ENCODE measurements around the gene SIN3B. TPM values are rescaled to one million over a fixed set of nuclear protein-coding genes. Genes with fewer than 3 reads are reported as not detected.
A peak's percentile ranks its signal among the peaks of the same experiment; 100 is the strongest.

Gene SIN3B
- total and polyA plus RNA-seq, 2 donors = 6.4 to 32.8 TPM

- no peak for DNase-seq (ENCODE audit: low read depth in 6 of 9, low spot score in 9 of 9)
- 77% methylated on average over 22 of the region's 22 CpGs for WGBS
- H3K27ac ChIP-seq (ENCODE audit: low read depth in 1 of 2, low read length in 1 of 2) = no peak overlapping the region
- no peaks in the 10 kb centered on the region for H3K36me3 ChIP-seq (ENCODE audit: control insufficient read depth in 2 of 2, insufficient read depth in 2 of 2, low read length in 1 of 2)
- H3K27me3 ChIP-seq (ENCODE audit: control insufficient read depth in 2 of 2, insufficient read depth in 1 of 2, low read length in 1 of 2) = peaks cover 0 to 24% of the 10 kb centered on the region in 2 donors
- no peaks in the 10 kb centered on the region for H3K9me3 ChIP-seq (ENCODE audit: control insufficient read depth in 2 of 2, insufficient read depth in 1 of 2, low read length in 1 of 2)
- H3K4me1 ChIP-seq (ENCODE audit: control insufficient read depth in 2 of 2, insufficient read depth in 2 of 2, low read length in 2 of 2) = peaks cover 12 to 32% of the 10 kb centered on the region in 2 donors
- no peak overlapping the region for H3K4me3 ChIP-seq (ENCODE audit: low read length in 2 of 2)
Measured at GRCh38 chr19:16889366-16889882, 60.2 kb downstream of the SIN3B start.

- WGBS = 98% methylated on average over 48 of the region's 48 CpGs
- no peaks in the 10 kb centered on the region for H3K9me3 ChIP-seq (ENCODE audit: control insufficient read depth in 2 of 2, insufficient read depth in 1 of 2, low read length in 1 of 2)
- no peak for DNase-seq (ENCODE audit: low read depth in 6 of 9, low spot score in 9 of 9)
- H3K27ac ChIP-seq (ENCODE audit: low read depth in 1 of 2, low read length in 1 of 2) = no peak overlapping the region
- H3K4me1 ChIP-seq (ENCODE audit: control insufficient read depth in 2 of 2, insufficient read depth in 2 of 2, low read length in 2 of 2) = peaks cover 12 to 32% of the 10 kb centered on the region in 2 donors
- no peaks in the 10 kb centered on the region for H3K36me3 ChIP-seq (ENCODE audit: control insufficient read depth in 2 of 2, insufficient read depth in 2 of 2, low read length in 1 of 2)
- no peak overlapping the region for H3K4me3 ChIP-seq (ENCODE audit: low read length in 2 of 2)
- peaks cover 0 to 30% of the 10 kb centered on the region in 2 donors for H3K27me3 ChIP-seq (ENCODE audit: control insufficient read depth in 2 of 2, insufficient read depth in 1 of 2, low read length in 1 of 2)
Measured at GRCh38 chr19:16889883-16890460, 60.8 kb downstream of the SIN3B start.

DNA sequence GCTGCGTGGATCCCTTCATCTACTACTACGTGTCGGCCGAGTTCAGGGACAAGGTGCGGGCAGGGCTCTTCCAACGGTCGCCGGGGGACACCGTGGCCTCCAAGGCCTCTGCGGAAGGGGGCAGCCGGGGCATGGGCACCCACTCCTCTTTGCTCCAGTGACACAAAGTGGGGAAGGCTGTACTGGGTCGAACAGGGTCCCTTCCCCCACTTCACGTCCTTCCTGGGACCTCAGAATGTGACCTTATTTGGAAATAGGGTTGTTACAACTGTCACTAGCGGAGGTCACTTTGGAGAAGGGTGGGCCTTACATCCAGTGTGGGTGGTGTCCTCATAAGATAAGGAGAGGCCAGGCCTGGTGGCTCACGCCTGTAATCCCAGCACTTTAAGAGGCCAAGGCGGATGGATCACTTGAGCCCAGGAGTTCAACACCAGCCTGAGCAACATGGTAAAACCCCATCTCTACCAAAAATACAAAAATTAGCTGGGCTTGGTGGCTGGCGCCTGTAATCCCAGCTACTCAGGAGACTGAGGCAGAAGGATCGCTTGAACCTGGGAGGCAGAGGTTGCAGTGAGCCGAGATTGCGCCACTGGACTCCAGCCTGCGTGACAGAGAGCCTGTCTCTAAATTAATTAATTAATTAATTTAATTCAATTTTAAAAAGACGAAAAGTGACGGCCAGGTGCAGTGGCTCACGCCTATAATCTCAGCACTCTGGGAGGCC lies 61.4 kb downstream of the SIN3B start:
- DNase-seq (ENCODE audit: low read depth in 6 of 9, low spot score in 9 of 9) = no peak
- Histone ChIP-seq H3K36me3 (ENCODE audit: control insufficient read depth in 2 of 2, insufficient read depth in 2 of 2, low read length in 1 of 2) (no peaks in the 10 kb centered on the region), H3K27me3 (ENCODE audit: control insufficient read depth in 2 of 2, insufficient read depth in 1 of 2, low read length in 1 of 2) (peaks cover 2 to 35% of the 10 kb centered on the region in 2 donors), H3K27ac (ENCODE audit: low read depth in 1 of 2, low read length in 1 of 2) (no peak overlapping the region), H3K4me1 (ENCODE audit: control insufficient read depth in 2 of 2, insufficient read depth in 2 of 2, low read length in 2 of 2) (peaks cover 12 to 36% of the 10 kb centered on the region in 2 donors), H3K4me3 (ENCODE audit: low read length in 2 of 2) (no peak overlapping the region), H3K9me3 (ENCODE audit: control insufficient read depth in 2 of 2, insufficient read depth in 1 of 2, low read length in 1 of 2) (no peaks in the 10 kb centered on the region)
- 95% methylated on average over 24 of the region's 24 CpGs for WGBS

- no peaks in the 10 kb centered on the region for H3K9me3 ChIP-seq (ENCODE audit: control insufficient read depth in 2 of 2, insufficient read depth in 1 of 2, low read length in 1 of 2)
- peaks cover 15 to 47% of the 10 kb centered on the region in 2 donors for H3K27me3 ChIP-seq (ENCODE audit: control insufficient read depth in 2 of 2, insufficient read depth in 1 of 2, low read length in 1 of 2)
- no peak overlapping the region for H3K4me3 ChIP-seq (ENCODE audit: low read length in 2 of 2)
- no peak for DNase-seq (ENCODE audit: low read depth in 6 of 9, low spot score in 9 of 9)
- H3K27ac ChIP-seq (ENCODE audit: low read depth in 1 of 2, low read length in 1 of 2) = no peak overlapping the region
- H3K4me1 ChIP-seq (ENCODE audit: control insufficient read depth in 2 of 2, insufficient read depth in 2 of 2, low read length in 2 of 2) = peaks cover 12 to 40% of the 10 kb centered on the region in 2 donors
- H3K36me3 ChIP-seq (ENCODE audit: control insufficient read depth in 2 of 2, insufficient read depth in 2 of 2, low read length in 1 of 2) = no peaks in the 10 kb centered on the region
- WGBS = 94% methylated on average over 12 of the region's 12 CpGs
Measured at GRCh38 chr19:16891696-16892382, 62.6 kb downstream of the SIN3B start.

DNA sequence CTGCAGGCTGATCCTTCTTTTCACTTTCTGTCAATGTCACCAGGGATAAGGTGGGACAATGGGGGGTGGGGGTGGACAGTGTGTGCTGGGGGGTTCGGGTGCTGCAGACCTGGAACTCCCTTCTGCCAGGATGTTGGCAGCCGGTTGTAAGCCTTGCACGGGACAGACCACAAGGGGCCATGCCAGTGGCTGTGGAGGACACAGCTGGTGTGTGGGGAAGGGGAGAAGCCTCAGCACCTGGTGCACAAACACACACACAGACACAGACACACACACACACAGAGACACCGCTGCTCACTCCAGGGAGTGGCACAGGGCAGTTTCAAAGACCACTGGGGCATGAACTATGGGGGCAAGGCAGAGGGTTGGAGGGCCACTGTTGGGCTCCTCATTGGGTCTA lies 63.2 kb downstream of the SIN3B start:
- H3K4me3 ChIP-seq (ENCODE audit: low read length in 2 of 2) = no peak overlapping the region
- peaks cover 21 to 53% of the 10 kb centered on the region in 2 donors for H3K27me3 ChIP-seq (ENCODE audit: control insufficient read depth in 2 of 2, insufficient read depth in 1 of 2, low read length in 1 of 2)
- H3K4me1 ChIP-seq (ENCODE audit: control insufficient read depth in 2 of 2, insufficient read depth in 2 of 2, low read length in 2 of 2) = peaks cover 12 to 43% of the 10 kb centered on the region in 2 donors
- 4% methylated on average over 4 of the region's 4 CpGs for WGBS
- H3K9me3 ChIP-seq (ENCODE audit: control insufficient read depth in 2 of 2, insufficient read depth in 1 of 2, low read length in 1 of 2) = no peaks in the 10 kb centered on the region
- H3K36me3 ChIP-seq (ENCODE audit: control insufficient read depth in 2 of 2, insufficient read depth in 2 of 2, low read length in 1 of 2) = no peaks in the 10 kb centered on the region
- no peak overlapping the region for H3K27ac ChIP-seq (ENCODE audit: low read depth in 1 of 2, low read length in 1 of 2)
- no peak for DNase-seq (ENCODE audit: low read depth in 6 of 9, low spot score in 9 of 9)

DNA sequence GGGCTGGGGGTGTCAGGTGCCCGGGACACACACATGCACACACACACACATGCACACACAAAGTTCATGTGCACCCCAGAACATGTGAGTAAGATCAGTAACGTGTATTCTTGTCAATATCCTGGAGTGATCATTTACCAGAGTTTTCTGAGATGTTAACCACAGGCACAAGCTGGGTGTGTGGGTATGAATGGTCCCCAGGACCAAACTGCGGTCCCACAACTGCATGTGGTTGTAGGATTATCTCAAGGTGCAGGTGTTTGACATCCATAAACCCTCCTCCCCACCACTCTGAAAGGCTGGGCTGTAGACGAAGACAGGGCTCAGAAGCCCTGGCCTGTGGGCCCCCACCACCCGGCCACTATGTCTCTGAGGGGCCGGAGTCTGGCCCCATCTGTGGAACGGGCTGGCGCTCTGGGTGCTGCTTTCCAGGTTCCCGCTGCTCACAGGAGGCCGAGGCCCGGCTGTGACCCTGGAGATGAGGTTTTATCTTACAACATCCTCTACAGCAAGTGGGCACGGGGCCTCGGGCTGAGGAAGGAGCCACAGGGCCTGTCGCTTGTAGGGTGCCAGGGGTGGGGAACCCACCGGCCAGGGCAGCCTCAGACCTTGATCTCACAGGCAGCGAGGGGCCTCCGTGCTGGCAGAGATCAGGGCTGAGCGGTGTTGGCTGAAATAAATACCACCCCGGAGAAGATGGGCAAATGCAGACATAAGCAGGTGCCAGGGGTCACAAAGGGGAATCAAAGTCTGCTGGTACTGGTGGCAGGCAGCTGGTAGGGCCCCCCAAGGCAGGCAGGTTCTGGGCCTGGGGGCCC lies 63.9 kb downstream of the SIN3B start:
- DNase-seq (ENCODE audit: low read depth in 6 of 9, low spot score in 9 of 9) = peak in 1 of 9 donors; percentile 16
- H3K27ac ChIP-seq (ENCODE audit: low read depth in 1 of 2, low read length in 1 of 2) = peak overlapping the region in 1 of 2 donors; percentile 27
- no peaks in the 10 kb centered on the region for H3K9me3 ChIP-seq (ENCODE audit: control insufficient read depth in 2 of 2, insufficient read depth in 1 of 2, low read length in 1 of 2)
- H3K36me3 ChIP-seq (ENCODE audit: control insufficient read depth in 2 of 2, insufficient read depth in 2 of 2, low read length in 1 of 2) = no peaks in the 10 kb centered on the region
- WGBS = 34% methylated on average over 19 of the region's 19 CpGs
- H3K27me3 ChIP-seq (ENCODE audit: control insufficient read depth in 2 of 2, insufficient read depth in 1 of 2, low read length in 1 of 2) = peaks cover 26 to 58% of the 10 kb centered on the region in 2 donors
- H3K4me3 ChIP-seq (ENCODE audit: low read length in 2 of 2) = no peak overlapping the region
- H3K4me1 ChIP-seq (ENCODE audit: control insufficient read depth in 2 of 2, insufficient read depth in 2 of 2, low read length in 2 of 2) = peaks cover 12 to 43% of the 10 kb centered on the region in 2 donors

DNA sequence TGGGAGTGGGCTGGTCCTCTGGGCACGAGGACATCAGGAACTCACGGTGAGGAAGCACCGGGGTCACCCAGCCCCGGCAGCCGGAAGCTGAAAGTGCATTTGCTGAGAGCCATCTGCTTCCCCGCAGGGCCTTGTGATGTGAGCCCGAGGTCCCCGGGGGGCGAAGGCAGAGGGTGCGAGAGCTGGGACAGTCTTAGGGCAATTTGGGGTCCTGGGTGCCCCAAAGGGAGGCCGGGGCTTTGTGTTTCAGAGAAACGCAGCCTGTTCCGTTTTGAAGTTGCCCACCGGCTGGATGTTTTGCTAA lies 64.4 kb downstream of the SIN3B start:
- DNase-seq (ENCODE audit: low read depth in 6 of 9, low spot score in 9 of 9) = peak in 1 of 9 donors; percentile 29
- Histone ChIP-seq H3K4me3 (ENCODE audit: low read length in 2 of 2) (no peak overlapping the region), H3K27ac (ENCODE audit: low read depth in 1 of 2, low read length in 1 of 2) (no peak overlapping the region), H3K9me3 (ENCODE audit: control insufficient read depth in 2 of 2, insufficient read depth in 1 of 2, low read length in 1 of 2) (no peaks in the 10 kb centered on the region), H3K27me3 (ENCODE audit: control insufficient read depth in 2 of 2, insufficient read depth in 1 of 2, low read length in 1 of 2) (peaks cover 30 to 63% of the 10 kb centered on the region in 2 donors), H3K4me1 (ENCODE audit: control insufficient read depth in 2 of 2, insufficient read depth in 2 of 2, low read length in 2 of 2) (peaks cover 12 to 40% of the 10 kb centered on the region in 2 donors), H3K36me3 (ENCODE audit: control insufficient read depth in 2 of 2, insufficient read depth in 2 of 2, low read length in 1 of 2) (no peaks in the 10 kb centered on the region)
- WGBS = 10% methylated on average over 14 of the region's 14 CpGs

DNA sequence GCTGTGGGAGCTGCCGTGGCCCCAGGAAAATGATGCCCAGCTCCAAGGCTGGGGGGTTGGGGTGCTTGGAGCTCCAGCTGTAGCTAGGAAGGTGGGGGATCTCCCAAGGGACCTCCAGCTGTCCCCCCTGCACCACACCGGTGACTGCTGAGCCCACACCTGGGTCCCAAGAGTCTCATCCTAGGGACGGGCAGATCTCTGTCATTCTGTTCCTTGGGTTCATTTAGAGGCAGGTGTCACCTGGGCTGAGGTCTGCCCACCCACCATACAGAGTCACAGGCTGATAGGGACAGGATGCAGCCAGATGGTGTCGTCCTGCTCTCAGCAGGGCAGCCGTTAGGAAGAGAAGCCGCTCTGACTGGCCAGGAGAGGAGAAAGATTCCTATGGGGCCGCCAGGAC lies 64.9 kb downstream of the SIN3B start:
- Histone ChIP-seq H3K4me3 (ENCODE audit: low read length in 2 of 2) (no peak overlapping the region), H3K9me3 (ENCODE audit: control insufficient read depth in 2 of 2, insufficient read depth in 1 of 2, low read length in 1 of 2) (no peaks in the 10 kb centered on the region), H3K36me3 (ENCODE audit: control insufficient read depth in 2 of 2, insufficient read depth in 2 of 2, low read length in 1 of 2) (no peaks in the 10 kb centered on the region), H3K4me1 (ENCODE audit: control insufficient read depth in 2 of 2, insufficient read depth in 2 of 2, low read length in 2 of 2) (peaks cover 10 to 36% of the 10 kb centered on the region in 2 donors), H3K27ac (ENCODE audit: low read depth in 1 of 2, low read length in 1 of 2) (no peak overlapping the region), H3K27me3 (ENCODE audit: control insufficient read depth in 2 of 2, insufficient read depth in 1 of 2, low read length in 1 of 2) (peaks cover 34 to 63% of the 10 kb centered on the region in 2 donors)
- 47% methylated on average over 7 of the region's 7 CpGs for WGBS
- no peak for DNase-seq (ENCODE audit: low read depth in 6 of 9, low spot score in 9 of 9)

All from thymus (tissue), 11 donors.